DND-41 (cell line): Measurements from ENCODE around the gene IVD.

Experiments
- CTCF ChIP-seq: IDR thresholded peaks from 2 replicates; pipeline ENCODE4 v1.5.1; 2012; ENCODE audit warnings: borderline replicate concordance, low read length, moderate library complexity, mild to moderate bottlenecking; ENCODE audit not compliant: poor library complexity, severe bottlenecking; ENCODE audit errors: extremely low read depth
- EZH2 ChIP-seq: IDR thresholded peaks from 3 replicates; pipeline ENCODE4 v1.6.1; 2012; ENCODE audit warnings: borderline replicate concordance, low read depth, mild to moderate bottlenecking, moderate library complexity, low read length, inconsistent platforms; ENCODE audit not compliant: severe bottlenecking

DNA sequence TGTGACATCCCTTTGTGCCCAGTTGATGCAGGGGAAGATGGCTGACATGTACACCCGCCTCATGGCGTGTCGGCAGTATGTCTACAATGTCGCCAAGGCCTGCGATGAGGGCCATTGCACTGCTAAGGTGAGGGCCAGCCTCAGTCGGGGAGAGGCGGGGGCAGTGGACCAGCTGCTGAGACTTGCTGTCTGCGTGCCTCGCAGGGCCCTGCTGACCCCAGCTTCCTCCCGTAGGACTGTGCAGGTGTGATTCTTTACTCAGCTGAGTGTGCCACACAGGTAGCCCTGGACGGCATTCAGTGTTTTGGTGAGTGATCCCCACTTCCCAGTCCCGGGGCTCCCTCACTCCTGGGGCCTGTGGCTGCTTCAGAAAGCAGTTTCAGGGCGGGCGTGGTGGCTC is 10.5 kb downstream of the IVD start:
- no peak for TF ChIP-seq EZH2
- TF ChIP-seq CTCF, result no peak
